ENCODE data around the gene RANBP3L.

RANBP3L gene

DNA sequence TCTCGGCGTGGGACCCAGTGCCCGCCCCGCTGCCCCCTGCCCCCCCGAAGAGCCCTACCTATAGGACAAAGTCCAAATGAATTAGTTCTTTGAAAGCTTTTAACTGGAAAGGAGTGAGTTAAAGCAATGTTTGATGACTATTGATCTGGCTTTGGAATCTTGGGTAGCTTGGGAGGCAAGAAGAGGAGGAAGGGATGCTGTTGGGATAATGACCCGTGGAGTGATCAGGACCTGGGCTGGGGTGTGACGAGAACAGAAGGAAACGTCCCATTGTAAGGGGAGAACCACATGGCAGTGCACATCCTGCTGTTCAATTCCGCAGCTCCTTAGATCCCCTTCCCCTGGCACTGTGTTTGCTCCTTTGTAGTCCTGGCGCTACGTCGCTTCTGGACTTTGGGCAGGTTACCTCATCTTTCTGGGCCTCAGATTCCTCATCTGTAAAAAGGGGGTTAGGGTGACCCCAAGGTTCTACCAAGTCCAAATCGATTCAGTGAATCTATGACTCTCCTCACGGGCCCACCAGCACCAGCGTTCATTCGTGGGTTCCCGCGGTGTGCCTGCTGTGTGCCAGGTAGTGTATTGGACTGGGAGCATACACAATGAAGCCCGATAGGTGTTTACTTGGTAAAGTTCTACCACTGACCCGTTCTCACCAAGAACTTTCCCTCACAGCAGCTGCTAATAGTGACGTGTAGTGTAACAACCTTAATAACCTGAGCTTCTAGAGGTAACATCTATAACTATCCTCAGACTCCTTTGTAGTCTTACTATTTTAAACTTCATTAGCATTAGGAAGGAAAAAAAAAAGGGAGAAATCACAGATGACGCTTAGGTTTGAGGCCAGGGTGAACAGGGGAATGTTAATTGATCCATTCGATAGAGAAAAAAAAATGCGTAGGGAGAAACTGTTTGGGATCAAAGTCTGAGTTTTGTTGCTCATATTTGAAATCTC lies 58.9 kb downstream of the RANBP3L start:
- no peak overlapping the region for H3K4ac ChIP-seq (ENCODE audit: low read depth in 1 of 2, low read length in 2 of 2)
- H2BK120ac ChIP-seq (ENCODE audit: low read depth, low read length) = peak overlapping the region; percentile 73
- peak overlapping the region; percentile 52 for H4K8ac ChIP-seq (ENCODE audit: low read length)
- no peaks in the 10 kb centered on the region for H3K9me3 ChIP-seq (ENCODE audit: control insufficient read depth, low read length)
- H2AK5ac ChIP-seq (ENCODE audit: low read length, severe bottlenecking) = peak overlapping the region; percentile 96
- WGBS = 82% methylated on average over 22 of the region's 24 CpGs
- peak overlapping the region; percentile 86 to 89 for H3K18ac ChIP-seq (ENCODE audit: low read depth in 1 of 2, low read length in 2 of 2)
- H3K27ac ChIP-seq (ENCODE audit: low read length, poor library complexity, severe bottlenecking) = peak overlapping the region; percentile 88
- peak overlapping the region; percentile 80 for H4K91ac ChIP-seq (ENCODE audit: low read length)
- H3K79me1 ChIP-seq (replicated peaks; ENCODE audit: low read length, poor library complexity, severe bottlenecking) = peaks cover 8% of the 10 kb centered on the region
- H2BK15ac ChIP-seq (ENCODE audit: low read depth, poor library complexity, severe bottlenecking) = peak overlapping the region; percentile 23
- H3K4me2 ChIP-seq (ENCODE audit: low read length, poor library complexity, severe bottlenecking) = peak overlapping the region; percentile 79
- H2BK12ac ChIP-seq (ENCODE audit: low read length in 2 of 2) = peak overlapping the region; percentile 54 to 59
- H3K36me3 ChIP-seq (ENCODE audit: control insufficient read depth in 1 of 2, insufficient read depth in 2 of 2, low read depth in 1 of 2, low read length in 2 of 2) = no peaks in the 10 kb centered on the region
- peak overlapping the region in 1 of 2 experiments; percentile 56 for H3K23ac ChIP-seq (ENCODE audit: low read length in 2 of 2)
- no peaks in the 10 kb centered on the region for H3K27me3 ChIP-seq (ENCODE audit: control insufficient read depth in 1 of 2, insufficient read depth in 1 of 2, low read length in 2 of 2)
- H3K4me3 ChIP-seq (ENCODE audit: insufficient read depth in 1 of 2, low read depth in 1 of 2, low read length in 2 of 2) = peak overlapping the region; percentile 87 to 90
- peak overlapping the region; percentile 29 for H2AFZ ChIP-seq (ENCODE audit: low read depth, low read length)
- DNase-seq = no peak
- peak overlapping the region in 1 of 2 experiments; percentile 58 for H3K14ac ChIP-seq (ENCODE audit: low read length in 2 of 2)
- H3K9ac ChIP-seq (ENCODE audit: low read length) = peak overlapping the region; percentile 96
- H2BK5ac ChIP-seq (ENCODE audit: low read depth, low read length, poor library complexity, severe bottlenecking) = no peak overlapping the region
- H3K4me1 ChIP-seq (ENCODE audit: control insufficient read depth, insufficient read depth, low read depth, low read length) = peaks cover 7% of the 10 kb centered on the region

- no peaks in the 10 kb centered on the region for H3K36me3 ChIP-seq (ENCODE audit: control insufficient read depth in 1 of 2, insufficient read depth in 2 of 2, low read depth in 1 of 2, low read length in 2 of 2)
Measured at GRCh38 chr5:36241631-36242533, 59.8 kb downstream of the RANBP3L start, which contains the start of gene NADK2. Gene NADK2 (minus strand): TSS chr5:36241925. CDS start chr5:36241798, 127 bp downstream.

GRCh38 chr5:36240779-36241630 lies 60.7 kb downstream of the RANBP3L start:
- Histone ChIP-seq H2BK5ac (ENCODE audit: low read depth, low read length, poor library complexity, severe bottlenecking) (peak overlapping the region; percentile 89), H3K27me3 (ENCODE audit: control insufficient read depth in 1 of 2, insufficient read depth in 1 of 2, low read length in 2 of 2) (no peaks in the 10 kb centered on the region), H3K4ac (ENCODE audit: low read depth in 1 of 2, low read length in 2 of 2) (peak overlapping the region; percentile 88 to 89), H3K36me3 (ENCODE audit: control insufficient read depth in 1 of 2, insufficient read depth in 2 of 2, low read depth in 1 of 2, low read length in 2 of 2) (no peaks in the 10 kb centered on the region), H3K14ac (ENCODE audit: low read length in 2 of 2) (peak overlapping the region; percentile 57 to 70), H3K4me1 (ENCODE audit: control insufficient read depth, insufficient read depth, low read depth, low read length) (peaks cover 7% of the 10 kb centered on the region), H2AFZ (ENCODE audit: low read depth, low read length) (peak overlapping the region; percentile 80), H3K4me2 (ENCODE audit: low read length, poor library complexity, severe bottlenecking) (peak overlapping the region; percentile 79), H4K91ac (ENCODE audit: low read length) (peak overlapping the region; percentile 34), H3K9me3 (ENCODE audit: control insufficient read depth, low read length) (no peaks in the 10 kb centered on the region), H3K79me1 (replicated peaks; ENCODE audit: low read length, poor library complexity, severe bottlenecking) (peaks cover 13% of the 10 kb centered on the region), H3K9ac (ENCODE audit: low read length) (peak overlapping the region; percentile 96), H2BK15ac (ENCODE audit: low read depth, poor library complexity, severe bottlenecking) (peak overlapping the region; percentile 67), H2BK12ac (ENCODE audit: low read length in 2 of 2) (peak overlapping the region; percentile 54 to 86), H2AK5ac (ENCODE audit: low read length, severe bottlenecking) (no peak overlapping the region), H4K8ac (ENCODE audit: low read length) (peak overlapping the region; percentile 45), H3K27ac (ENCODE audit: low read length, poor library complexity, severe bottlenecking) (peak overlapping the region; percentile 92), H3K23ac (ENCODE audit: low read length in 2 of 2) (peak overlapping the region in 1 of 2 experiments; percentile 10), H3K18ac (ENCODE audit: low read depth in 1 of 2, low read length in 2 of 2) (peak overlapping the region; percentile 88 to 98), H3K4me3 (ENCODE audit: insufficient read depth in 1 of 2, low read depth in 1 of 2, low read length in 2 of 2) (peak overlapping the region; percentile 87 to 90), H2BK120ac (ENCODE audit: low read depth, low read length) (peak overlapping the region; percentile 64)
- under 1% methylated on average over 50 of the region's 61 CpGs for WGBS
- DNase-seq = peak; percentile 83

More at GRCh38 chr5:36241631-36242533, 59.8 kb downstream of the RANBP3L start, which contains the start of gene NADK2:
- H3K27ac ChIP-seq (ENCODE audit: low read length, poor library complexity, severe bottlenecking) = peak within 1 kb of the TSS; percentile 92
- 2% methylated on average over 65 of the region's 100 CpGs for WGBS
- H4K91ac ChIP-seq (ENCODE audit: low read length) = peak within 1 kb of the TSS; percentile 80
- H4K8ac ChIP-seq (ENCODE audit: low read length) = peak within 1 kb of the TSS; percentile 64
- H3K4ac ChIP-seq (ENCODE audit: low read depth in 1 of 2, low read length in 2 of 2) = peak within 1 kb of the TSS; percentile 88 to 89
- peaks cover 10% of the 10 kb centered on the region for H3K79me1 ChIP-seq (replicated peaks; ENCODE audit: low read length, poor library complexity, severe bottlenecking)
- H3K18ac ChIP-seq (ENCODE audit: low read depth in 1 of 2, low read length in 2 of 2) = peak within 1 kb of the TSS; percentile 88 to 98
- peak within 1 kb of the TSS; percentile 79 for H3K4me2 ChIP-seq (ENCODE audit: low read length, poor library complexity, severe bottlenecking)
- H3K23ac ChIP-seq (ENCODE audit: low read length in 2 of 2) = peak within 1 kb of the TSS in 1 of 2 experiments; percentile 56
- peaks cover 7% of the 10 kb centered on the region for H3K4me1 ChIP-seq (ENCODE audit: control insufficient read depth, insufficient read depth, low read depth, low read length)
- H2BK120ac ChIP-seq (ENCODE audit: low read depth, low read length) = peak within 1 kb of the TSS; percentile 73
- no peaks in the 10 kb centered on the region for H3K9me3 ChIP-seq (ENCODE audit: control insufficient read depth, low read length)
- H2BK5ac ChIP-seq (ENCODE audit: low read depth, low read length, poor library complexity, severe bottlenecking) = peak within 1 kb of the TSS; percentile 89
- peak within 1 kb of the TSS; percentile 58 to 70 for H3K14ac ChIP-seq (ENCODE audit: low read length in 2 of 2)
- H3K27me3 ChIP-seq (ENCODE audit: control insufficient read depth in 1 of 2, insufficient read depth in 1 of 2, low read length in 2 of 2) = no peaks in the 10 kb centered on the region
- H3K9ac ChIP-seq (ENCODE audit: low read length) = peak within 1 kb of the TSS; percentile 96
- peak within 1 kb of the TSS; percentile 87 to 90 for H3K4me3 ChIP-seq (ENCODE audit: insufficient read depth in 1 of 2, low read depth in 1 of 2, low read length in 2 of 2)
- H2BK15ac ChIP-seq (ENCODE audit: low read depth, poor library complexity, severe bottlenecking) = peak within 1 kb of the TSS; percentile 67
- H2BK12ac ChIP-seq (ENCODE audit: low read length in 2 of 2) = peak within 1 kb of the TSS; percentile 54 to 86
- peak within 1 kb of the TSS; percentile 80 for H2AFZ ChIP-seq (ENCODE audit: low read depth, low read length)
- peak; percentile 97 for DNase-seq
- peak within 1 kb of the TSS; percentile 96 for H2AK5ac ChIP-seq (ENCODE audit: low read length, severe bottlenecking)

Data from mesenchymal stem cell (in vitro differentiated cells and primary cell).